ENCODE results near the gene THBS2.

GRCh38 chr6:169274781-169275180, 21.1 kb upstream of the THBS2 start:
- TF ChIP-seq, protein P1, sequence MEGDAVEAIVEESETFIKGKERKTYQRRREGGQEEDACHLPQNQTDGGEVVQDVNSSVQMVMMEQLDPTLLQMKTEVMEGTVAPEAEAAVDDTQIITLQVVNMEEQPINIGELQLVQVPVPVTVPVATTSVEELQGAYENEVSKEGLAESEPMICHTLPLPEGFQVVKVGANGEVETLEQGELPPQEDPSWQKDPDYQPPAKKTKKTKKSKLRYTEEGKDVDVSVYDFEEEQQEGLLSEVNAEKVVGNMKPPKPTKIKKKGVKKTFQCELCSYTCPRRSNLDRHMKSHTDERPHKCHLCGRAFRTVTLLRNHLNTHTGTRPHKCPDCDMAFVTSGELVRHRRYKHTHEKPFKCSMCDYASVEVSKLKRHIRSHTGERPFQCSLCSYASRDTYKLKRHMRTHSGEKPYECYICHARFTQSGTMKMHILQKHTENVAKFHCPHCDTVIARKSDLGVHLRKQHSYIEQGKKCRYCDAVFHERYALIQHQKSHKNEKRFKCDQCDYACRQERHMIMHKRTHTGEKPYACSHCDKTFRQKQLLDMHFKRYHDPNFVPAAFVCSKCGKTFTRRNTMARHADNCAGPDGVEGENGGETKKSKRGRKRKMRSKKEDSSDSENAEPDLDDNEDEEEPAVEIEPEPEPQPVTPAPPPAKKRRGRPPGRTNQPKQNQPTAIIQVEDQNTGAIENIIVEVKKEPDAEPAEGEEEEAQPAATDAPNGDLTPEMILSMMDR (IDR thresholded peaks at IDR 0.05), result no peak
- no peak for TF ChIP-seq POLR2A (IDR thresholded peaks at IDR 0.05)
- no peak for TF ChIP-seq POLR2AphosphoS5 (IDR thresholded peaks at IDR 0.05; ENCODE audit: insufficient read depth in 1 of 2, low read depth in 1 of 2)

Measured in vagina (tissue), 2 donors.